ENCODE measurements around the gene JAG1.

The JAG1 gene

DNA sequence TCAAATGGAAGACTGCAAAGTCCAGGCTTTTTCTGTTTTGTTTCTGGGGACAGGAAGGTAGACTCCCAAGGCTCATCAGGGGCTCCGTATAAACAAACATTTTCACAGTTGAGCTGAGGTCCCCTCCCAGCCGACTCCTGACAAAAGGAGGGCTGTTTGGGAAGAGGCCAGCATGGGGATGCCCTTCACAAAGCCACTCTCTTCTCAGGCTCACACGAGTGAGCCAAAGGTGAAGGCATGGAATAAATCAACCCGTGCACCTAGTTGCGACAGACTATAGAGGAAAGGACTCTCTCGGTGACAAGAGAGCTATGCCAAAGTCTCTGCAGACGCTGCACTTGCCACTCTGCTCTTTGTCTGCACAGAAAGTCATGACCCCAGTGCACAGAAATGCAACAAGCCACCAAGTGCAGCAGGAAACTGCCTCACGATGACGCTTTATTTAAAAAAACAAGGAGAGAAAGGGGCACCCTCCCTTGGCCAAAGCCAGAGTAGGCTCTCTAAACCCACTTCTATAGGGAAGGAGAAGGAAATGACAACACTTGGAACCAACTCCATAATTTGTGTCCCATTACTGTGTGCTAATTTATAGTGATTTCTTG lies 21.0 kb downstream of the JAG1 start:
- DNase-seq (ENCODE audit: low spot score): no peak

DNA sequence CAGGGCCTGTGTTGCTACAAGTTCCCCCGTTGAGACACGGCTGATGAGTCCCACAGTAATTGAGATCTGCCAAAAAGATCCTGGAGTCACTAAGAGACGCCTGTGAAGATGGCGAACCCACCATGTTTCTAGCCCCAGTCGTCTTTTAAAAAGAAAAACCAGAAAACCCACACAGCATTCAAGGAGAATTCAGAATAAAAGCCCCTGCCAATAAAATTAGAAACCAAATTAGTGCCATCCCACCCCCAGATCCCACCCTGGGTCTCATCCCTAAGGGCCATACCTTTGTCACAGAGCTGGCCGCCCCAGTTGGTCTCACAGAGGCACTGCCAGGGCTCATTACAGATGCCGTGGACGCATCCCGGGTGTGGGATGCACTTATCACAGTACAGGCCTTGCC lies 21.6 kb downstream of the JAG1 start:
- no peak for DNase-seq (ENCODE audit: low spot score)

DNA sequence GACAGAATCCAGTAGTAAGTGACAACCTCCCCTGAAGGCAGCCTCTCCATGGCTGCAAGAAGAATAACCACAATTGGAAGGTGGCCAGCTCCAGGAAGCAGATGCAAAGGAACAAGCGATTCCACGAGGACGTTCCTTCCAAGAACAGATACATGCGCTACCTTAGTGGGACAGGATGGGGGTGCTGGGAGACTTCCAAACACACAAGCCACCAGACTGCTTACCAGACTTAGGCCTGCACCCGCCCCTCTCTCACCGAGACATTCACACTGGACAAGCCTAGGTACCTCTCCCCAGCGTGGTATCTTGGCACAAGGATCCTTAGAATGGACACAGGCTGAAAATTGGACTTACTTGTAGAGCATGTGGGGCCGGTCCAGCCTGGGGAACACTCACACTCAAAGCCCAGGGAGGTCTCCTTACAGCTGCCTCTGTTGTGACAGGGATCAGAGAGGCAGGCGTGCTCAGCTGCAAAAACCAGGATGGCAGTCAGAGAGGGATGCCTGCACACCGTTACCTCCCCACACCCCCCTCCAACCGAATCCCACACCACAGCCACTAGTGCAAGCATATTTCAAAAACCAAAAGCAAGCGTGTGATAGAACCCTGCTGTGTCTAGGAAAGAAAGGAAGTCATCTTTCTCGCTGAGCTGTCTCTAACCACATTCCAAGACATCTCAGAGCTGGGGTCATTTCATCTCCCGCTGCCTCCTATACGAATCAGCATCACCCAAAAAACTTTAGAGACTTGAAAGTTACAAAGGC lies 22.4 kb downstream of the JAG1 start:
- DNase-seq (ENCODE audit: low spot score): no peak

DNA sequence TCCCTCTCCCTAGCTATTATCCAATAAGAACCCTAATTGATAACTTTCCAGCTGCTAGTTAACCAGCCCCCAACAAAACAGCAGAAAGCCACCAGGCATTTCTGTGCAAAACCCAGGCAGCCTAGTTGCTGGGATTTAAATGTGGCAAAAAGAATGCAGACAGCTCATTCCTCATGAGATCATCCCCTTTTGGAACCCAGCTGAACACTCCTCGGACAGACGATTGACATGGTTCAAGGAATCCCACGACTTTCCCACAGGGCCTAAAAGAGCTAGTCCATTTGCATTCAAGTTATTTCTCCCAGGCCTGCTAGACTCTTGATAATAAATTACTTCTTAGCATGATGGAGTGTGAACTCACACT lies 24.0 kb downstream of the JAG1 start:
- DNase-seq (ENCODE audit: low spot score): no peak

DNA sequence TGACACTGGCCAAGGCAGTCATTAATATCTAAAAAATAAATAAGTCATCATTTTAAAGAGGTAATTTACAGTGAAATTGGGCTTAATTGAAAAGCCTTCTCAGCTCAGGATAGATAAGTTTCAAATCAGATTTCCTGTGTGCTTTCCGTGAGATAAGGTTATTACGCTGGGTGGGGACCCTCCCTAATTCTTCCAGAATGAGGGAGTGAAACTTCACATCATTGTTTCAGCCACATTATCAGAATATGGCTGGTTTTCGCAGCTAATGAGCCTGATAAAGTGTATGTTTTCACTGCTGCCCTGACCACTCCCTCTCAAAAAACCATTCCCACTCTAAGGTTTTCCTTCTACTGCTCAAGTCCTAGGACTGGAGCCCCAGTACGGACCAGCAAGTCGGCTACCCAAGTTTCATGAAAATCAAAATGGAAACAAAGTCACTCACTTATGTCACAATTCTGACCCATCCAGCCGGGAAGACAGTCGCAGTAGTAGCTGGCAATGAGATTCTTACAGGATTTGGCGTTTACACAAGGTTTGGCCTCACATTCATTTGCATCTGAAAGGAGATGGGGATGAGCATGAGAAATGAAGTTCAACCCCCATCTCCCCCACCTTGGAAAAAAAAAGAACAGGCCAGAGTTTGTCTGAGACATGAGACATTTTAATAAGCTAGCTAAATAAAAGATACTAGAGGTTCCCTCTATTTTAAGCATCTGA lies 24.6 kb downstream of the JAG1 start:
- DNase-seq (ENCODE audit: low spot score): no peak

DNA sequence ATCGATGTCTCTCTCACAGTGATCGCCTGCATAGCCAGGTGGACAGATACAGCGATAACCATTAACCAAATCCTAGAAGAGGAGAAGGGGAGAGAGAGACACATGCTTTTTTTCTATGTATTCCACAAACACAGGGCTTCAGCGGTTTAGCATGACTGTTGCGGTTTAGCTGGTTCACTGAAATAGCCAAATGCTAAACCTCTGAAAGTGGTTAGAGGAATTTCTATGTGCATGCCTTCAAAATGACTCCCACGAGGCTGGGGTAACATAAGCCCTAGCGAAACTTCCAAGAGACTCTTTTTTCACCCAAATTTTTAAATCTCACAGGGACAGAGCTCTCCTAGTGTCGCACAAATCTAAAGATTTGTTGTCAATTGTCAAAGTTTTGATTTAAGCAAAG lies 25.1 kb downstream of the JAG1 start:
- DNase-seq (ENCODE audit: low spot score): no peak

DNA sequence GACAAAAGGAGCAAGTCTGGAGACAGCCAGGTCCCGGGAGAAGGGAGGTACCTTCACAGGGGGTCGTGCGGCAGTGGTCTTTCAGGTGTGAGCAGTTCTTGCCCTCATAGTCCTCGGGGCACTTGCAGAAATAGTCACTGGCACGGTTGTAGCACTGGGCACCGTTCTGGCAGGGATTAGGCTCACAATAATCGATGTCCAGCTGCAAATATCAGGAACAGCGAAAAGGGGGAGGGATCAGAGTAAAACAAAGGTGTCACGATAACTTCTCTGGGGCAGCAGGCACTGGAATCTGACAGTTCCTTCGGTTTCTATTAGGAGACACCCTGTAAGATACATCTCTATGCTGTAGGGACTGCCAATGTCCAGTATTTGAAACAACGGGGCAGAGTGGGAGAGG lies 25.9 kb downstream of the JAG1 start:
- no peak for DNase-seq (ENCODE audit: low spot score)

DNA sequence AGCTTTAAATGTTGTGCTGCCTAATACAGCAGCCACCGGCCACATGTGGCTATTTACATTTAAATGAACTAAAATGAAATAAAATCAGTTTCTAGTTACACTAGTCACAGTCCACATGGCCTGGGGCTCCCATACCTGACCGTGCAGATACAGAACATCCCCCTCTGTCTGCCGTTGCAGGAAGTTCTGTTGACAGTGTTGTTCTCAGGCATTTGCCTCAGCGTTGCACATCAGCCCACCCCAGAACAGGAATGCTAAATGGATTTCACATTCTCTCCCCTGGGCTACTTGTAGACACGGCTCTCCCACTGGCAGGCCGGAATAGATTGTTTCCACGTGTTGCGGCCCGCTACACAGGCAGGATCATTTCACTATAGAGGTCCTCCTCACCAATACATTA lies 26.3 kb downstream of the JAG1 start:
- no peak for DNase-seq (ENCODE audit: low spot score)

DNA sequence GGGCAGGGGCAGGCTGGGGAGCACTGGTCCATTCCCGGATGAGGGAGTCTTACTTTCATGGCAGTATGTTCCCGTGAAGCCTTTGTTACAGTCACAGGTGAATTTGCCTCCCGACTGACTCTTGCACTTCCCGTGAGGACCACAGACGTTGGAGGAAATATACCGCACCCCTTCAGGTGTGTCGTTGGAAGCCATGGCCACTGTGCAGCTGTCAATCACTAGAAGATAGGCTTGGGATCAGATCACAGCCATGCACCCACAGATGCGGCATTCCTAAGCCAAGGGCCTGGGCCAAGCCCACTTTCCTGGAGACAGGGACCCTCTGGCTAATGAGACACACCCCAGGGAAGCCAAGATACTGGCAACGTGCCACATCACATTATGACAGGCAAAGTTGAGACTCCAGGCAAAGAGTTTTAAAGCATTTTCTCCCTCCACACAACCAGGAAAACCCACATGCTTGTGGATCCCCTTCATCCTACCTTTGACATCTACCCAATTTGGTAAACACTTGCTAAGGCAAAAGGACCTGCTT lies 26.8 kb downstream of the JAG1 start:
- no peak for DNase-seq (ENCODE audit: low spot score)

DNA sequence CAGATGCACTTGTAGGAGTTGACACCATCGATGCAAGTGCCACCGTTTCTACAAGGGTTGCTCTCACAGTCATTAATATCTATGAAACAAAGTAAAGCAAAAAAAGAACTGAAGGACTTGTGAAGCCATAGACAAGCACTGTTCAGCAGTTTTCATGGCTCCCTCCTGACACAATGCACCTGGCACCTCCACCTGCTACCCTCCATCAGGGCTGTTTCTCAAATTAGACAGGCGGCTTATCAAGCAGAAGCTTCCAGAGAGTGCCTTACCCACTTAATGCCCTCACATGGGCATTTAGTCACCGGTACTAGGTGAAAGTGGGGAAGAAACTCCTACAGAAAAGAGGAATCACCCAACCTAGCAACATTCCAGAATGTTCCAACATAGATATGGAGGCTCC lies 27.8 kb downstream of the JAG1 start:
- DNase-seq (ENCODE audit: low spot score): no peak

DNA sequence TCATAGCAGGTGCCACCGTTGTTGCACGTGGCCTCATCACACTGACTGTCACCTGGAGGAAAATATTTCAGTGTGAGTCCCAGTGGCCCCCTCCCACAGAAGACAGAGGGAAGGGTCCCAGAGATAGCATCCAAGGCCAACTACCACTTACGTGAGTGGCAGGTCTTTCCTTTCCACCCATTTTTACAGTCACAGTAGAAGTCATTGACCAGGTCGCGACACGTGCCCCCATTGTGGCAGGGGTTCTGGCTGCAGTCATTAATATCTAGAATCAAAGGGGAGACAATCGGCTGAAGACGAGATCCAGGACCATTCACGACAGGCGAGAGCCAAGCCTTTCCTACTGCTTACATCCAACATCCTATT lies 28.6 kb downstream of the JAG1 start:
- DNase-seq (ENCODE audit: low spot score): no peak

DNA sequence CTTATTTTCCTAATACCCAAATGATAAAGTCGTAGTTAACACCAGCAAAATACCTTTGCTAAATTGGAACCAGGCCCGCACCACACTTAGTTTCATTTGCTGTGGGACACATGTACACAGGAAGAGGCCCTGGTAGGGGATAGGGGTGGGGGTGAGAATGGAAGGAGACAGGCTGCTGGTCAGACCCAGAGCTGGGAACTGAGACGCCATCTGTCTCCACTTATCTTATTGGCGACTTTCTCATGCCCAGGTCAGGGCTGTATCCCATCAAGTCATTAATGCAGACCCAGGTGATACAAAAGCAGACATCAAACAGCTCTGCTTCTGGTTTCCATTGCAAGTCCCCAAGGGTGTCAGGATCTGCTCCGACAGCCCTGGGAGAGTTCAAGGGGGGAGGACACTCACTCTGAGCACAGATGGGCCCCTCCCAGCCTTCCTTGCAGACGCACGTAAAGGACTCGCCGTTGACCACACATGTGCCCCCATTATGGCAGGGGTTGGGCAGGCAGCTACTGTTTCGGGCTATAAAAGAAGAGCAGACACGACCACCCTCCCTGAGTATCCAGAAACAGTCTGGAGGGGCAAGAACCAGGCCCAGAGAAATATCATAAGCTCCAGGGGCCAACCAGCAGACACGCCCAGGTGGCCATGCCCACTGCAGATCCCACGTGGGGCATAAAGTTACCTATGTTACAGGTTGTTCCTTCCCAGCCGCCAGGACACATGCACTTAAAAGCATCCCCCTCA lies 29.2 kb downstream of the JAG1 start:
- DNase-seq (ENCODE audit: low spot score): no peak

DNA sequence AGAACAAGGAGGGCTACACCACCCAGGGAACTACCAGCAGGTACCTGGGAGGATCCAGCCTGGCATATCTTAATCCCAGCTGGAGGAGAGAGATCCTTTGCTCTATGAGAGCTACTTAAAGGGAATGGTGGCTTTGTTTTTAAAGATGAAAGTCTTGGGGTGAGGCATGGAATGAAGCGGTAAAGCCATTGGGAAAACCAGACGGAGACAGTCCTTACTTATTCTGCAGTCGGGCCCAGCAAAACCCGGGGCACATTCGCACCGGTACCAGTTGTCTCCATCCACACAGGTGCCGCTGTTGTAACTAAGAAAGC lies 30.3 kb downstream of the JAG1 start:
- no peak for DNase-seq (ENCODE audit: low spot score)

DNA sequence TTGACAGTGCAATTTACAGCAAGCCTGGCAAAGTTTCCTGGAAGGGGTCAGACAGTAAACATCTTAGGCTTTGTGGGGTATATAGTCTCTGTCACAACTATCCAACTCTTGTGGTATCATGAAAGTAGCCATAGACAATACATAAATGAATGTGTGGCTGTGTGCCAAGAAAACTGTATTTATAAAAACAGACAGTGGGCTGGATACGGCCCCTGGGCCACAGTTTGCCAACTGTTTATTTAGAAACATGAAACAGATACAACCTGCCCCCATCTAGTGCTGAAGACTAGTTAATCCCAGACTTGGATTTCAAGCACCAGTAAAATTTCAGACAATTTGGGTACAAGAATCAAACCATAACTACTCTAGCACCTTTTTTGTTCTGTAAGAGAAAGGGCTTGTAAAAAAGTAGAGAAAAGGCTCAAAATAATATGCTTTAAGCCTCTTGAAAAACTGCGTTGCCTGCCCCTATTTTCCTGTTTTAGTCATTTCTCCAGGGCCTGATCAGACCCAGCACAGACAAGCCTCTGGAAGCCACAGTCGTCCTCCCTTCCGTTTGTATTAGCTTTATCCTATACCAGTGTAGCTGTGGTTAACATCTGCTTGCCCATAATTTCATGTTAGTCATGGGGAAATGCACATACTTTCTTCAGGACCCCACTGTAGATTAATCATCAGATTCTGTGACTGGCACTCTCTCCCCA lies 30.8 kb downstream of the JAG1 start:
- DNase-seq (ENCODE audit: low spot score): no peak

DNA sequence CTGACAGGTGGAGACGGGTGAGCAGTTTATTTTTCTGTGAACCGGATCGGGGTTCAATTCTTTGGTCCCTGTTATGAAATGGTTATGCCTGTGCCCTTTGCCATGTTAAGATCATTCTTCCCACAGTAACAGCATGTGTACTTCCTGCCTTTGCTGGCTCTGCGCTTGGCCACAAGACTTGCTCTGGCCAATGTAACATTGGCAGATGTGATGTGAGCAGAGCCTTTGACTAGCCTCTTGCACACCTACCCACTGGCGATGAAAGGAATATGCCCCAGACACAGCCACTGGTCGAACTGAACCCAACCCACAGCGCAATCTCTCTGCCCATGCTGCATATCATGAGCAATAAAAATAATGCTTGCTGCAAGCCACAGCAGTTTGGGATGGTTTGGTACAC lies 31.9 kb downstream of the JAG1 start:
- DNase-seq (ENCODE audit: low spot score): no peak

DNA sequence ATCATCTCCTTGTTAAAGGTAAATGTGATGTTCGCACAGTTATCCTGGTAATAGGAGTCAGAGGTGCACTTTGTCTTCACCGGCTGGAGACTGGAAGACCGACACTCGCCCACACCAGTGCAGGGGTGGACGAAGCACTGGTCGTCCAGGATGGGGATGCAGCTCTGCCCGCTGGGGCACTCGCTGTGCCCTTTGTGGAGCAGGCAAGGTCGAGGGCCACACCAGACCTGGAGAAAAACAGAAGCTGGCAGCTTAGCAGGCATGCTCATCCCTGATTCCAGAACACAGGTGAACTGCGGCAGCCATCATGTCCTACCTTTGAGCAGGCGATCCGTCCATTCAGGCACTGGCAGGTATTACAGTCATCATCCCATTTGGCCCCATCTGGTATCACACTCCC lies 32.3 kb downstream of the JAG1 start:
- DNase-seq (ENCODE audit: low spot score): no peak

DNA sequence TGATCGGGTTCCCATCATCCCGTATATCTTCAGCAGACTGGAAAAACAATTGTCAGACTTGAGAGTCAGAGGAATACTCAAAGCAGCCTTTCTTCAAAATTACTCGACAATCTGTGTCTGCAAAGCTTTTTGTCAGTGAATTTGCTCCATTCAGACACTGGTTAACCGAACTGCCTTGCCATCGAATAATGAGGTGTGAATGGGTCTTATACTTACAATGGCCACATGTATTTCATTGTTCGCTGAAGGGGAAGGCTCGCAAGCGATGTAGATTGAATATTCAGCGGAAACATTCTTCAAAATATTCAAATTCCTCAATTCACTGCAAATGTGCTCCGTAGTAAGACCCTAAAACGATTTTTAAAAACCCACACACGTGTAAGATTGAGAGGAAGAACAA lies 32.9 kb downstream of the JAG1 start:
- DNase-seq (ENCODE audit: low spot score): no peak

DNA sequence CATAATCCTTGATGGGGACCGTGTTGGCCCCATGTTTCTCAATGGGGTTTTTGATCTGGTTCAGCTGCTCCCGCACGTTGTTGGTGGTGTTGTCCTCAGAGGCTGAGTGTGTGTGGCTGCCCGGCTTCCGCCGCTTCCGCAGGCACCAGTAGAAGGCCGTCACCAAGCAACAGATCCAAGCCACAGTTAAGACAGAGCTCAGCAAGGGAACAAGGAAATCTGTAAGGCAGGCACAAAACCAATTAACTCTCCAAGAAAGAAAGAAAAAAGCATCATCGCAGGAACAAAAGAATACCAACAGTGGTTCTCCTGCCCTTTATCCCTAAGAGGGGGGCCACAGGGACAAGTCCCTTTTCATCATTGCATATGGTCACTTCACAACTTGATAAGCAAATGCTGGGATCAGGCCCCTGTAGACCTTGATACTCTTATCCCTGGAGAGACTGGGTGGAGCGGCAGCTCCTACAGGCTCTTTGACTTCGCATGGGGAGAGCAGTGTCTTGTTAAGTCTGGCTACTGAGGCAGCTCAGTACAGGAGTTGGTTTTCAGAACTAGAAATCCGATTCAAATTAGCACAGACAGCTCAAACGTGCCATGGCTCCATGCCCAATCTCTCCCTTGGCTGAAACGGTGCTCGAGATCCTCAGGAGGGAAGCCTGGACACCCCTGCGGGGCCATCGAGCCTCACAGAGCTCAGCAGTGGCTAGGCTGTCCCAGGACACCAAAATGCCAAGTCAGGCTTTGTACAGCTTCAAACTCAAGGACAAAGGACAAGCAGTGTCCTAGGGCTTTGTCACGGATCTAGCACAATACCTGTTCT lies 33.9 kb downstream of the JAG1 start:
- DNase-seq (ENCODE audit: low spot score): no peak

DNA sequence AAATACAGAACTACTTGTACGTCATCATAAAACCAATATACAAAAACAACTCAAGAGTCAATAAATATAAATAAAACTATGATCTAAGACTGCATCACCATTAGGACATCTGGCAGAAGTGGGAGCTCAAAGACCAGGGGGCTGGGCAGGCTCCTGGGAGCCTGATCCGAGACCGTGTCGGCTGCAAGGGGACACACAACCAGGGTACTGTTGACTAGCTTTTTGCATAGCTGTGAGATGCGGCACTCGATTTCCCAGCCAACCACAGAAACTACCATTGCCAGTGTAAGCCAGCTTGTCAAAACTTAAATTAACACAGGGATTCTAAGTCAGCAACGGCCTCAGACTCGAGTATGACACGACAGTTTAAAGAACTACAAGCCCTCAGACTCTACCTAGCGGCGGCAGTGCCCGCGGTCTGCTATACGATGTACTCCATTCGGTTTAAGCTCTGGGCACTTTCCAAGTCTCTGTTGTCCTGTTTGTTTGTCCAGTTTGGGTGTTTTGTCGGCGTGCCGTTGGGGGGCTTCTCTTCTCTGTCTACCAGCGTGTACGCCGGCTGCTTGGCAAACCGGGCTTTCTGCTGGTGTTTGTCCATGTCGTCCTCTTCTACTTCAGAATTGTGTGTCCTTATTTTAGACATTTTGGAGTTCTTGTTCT lies 34.6 kb downstream of the JAG1 start:
- no peak for DNase-seq (ENCODE audit: low spot score)

DNA sequence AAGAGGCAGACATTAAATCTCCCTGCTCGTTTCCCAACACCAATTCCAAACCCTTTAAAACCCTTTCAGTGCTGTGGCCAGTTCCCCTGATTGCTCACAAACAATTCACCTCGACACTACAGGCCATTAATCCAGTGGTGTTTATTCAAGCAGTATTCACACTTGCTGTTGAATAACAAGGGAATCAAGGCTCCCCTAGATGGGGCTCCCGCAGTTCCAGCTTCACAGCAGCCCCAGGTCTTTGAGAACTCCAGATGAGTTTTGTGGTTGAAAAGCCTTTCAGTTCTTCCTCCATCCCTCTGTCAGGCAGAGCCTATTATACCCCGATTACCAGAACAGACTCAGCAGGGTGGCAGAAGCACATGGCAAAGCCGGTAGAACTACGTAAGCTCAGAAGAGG lies 36.2 kb downstream of the JAG1 start:
- no peak for DNase-seq (ENCODE audit: low spot score)

DNA sequence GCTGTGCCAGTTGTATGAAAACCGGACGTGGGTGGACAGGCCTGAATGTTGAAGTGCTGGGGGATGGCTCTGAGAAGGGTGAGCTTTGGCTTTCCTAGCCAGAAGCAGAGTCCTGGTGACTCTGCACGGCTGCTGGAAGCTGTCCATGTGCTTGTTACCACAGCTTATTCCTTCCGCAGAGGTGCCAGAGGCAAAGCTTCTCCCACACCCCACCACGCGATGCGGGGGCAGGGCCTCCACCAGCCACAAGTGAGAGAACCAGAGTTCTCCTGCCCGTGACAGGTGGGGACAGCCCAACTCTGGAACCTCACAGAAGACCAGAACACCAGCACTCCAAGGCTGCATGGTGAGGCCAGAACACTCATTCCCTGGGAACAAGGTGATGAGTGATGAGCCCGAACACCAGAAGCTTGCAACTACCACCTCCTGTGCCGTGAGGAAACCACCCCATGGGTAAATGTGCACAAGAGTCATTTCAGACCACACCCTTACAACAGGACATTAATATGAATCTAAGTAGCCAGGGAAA lies 36.7 kb downstream of the JAG1 start:
- DNase-seq (ENCODE audit: low spot score): peak; percentile 63

Measured in GM03348 (cell line).